NOMO-1 treated with dmso at 0.1 percent for 144 hours (cell line): Measurements from ENCODE around the gene DNASE1L1.

ENCODE experiments used
- DNase-seq: peaks from one replicate; lab custom pipeline; 2025; ENCODE audit not compliant: unreplicated experiment; lab: John Stamatoyannopoulos, UW

Gene DNASE1L1

DNA sequence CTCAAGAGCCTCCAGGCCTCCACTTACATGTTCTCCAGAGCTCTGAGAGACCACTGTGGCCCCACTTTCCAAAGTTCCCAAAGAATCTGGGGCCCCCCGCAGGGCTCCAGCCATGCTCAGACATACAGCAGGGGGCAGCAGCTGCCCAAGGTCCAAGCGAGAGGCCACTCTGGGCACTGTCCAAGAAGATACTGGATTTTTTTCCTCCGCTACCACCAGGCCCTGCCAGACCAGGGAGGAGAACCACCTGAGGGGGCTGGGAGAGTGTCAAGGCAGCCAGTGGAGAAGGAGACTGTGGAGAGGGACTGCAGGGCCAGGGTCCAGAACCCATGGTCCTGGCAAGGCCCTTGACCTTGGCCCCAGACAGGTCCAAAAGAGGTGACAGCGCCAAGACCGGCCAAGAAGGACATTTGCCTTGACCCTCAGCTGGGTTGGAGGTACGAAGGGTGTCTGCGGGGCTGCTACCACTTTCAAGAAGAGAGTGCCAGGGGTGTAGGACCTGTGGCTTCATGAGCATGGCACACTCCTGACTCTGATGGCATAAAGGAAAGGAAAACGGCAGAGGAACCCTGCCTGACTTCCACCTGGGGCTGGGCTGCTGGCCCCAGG is 24.7 kb downstream of the DNASE1L1 start:
- no peak for DNase-seq

DNA sequence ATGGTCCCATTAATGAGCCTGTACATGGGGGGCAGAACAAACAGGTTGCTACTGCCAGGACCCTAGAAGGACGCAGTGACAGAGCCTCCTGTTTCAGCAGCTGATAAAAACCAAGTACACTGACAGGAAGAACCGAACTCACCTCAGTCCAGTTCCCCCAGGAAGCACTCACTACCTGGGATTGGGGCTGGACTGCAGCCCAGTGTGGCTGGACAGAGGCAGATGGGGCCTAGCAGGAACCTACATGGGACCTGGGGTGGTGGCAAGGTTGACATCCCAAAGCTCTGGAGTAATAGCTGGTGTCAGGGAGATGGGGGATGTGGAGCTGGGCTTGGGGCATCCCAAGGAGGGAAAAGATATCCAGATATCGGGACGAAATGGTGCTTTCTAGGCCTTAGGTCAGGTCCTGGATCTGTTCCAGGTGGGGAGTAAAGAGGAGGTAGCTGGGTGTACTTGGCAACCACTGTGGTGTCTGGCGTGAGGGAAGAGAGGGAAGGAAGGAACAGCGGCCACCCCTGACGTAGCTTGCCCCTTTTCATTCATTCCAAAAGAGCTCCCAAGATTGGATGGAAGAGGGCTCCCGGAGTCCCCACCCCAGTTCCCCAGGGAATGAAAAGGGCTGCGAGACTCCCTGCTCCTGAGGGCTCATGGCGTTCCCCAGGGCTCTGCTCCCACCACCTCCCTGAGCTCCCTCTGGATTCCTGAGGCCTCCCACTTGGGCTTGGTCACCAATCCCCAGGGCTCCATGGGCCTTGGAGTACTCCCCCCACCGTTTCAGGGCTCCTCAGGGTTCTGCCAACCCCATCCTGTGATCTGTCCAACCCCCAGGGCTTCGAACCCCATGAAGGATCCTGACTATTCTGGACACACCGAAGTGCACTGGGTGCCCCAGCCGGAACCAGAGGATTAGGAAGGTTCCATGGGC is 25.4 kb downstream of the DNASE1L1 start:
- DNase-seq: no peak

DNA sequence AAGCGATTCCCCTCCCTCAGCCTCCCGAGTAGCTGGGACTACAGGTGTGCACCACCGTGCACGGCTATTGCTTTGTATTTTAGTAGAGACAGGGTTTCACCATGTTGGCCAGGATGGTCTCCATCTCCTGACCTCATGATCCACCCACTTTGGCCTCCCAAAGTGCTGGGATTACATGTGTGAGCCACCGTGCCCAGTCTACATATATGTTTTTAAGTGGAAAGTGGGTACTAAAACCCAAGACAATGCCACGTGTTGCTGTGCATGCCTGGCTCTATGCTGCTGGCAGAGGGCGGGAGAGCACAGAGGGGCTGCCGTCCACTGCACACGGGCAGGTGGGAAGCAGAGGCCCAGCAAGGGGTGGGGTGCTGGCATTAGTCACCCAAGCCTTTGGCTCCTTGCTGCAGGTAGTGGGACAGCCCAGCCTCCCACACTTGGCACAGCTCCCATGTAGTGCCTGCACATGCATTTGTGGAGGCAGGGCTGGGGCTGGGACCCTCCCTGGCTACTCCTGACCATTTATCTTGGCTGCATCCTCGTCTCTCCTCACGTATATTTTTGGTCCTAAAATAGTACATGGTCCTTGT is 26.5 kb downstream of the DNASE1L1 start:
- no peak for DNase-seq

GRCh38 chrX:154381271-154381670 is 27.8 kb downstream of the DNASE1L1 start:
- no peak for DNase-seq

DNA sequence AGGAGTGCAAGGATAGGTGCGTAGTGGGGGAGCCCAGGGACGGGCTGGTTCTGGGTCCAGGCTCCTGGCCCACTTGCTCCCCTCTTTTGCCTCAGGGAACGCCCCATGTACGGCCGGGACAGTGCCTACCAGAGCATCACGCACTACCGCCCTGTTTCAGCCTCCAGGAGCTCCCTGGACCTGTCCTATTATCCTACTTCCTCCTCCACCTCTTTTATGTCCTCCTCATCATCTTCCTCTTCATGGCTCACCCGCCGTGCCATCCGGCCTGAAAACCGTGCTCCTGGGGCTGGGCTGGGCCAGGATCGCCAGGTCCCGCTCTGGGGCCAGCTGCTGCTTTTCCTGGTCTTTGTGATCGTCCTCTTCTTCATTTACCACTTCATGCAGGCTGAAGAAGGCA is 28.3 kb downstream of the DNASE1L1 start:
- DNase-seq: no peak

GRCh38 chrX:154380153-154380552 is 28.9 kb downstream of the DNASE1L1 start:
- no peak for DNase-seq

GRCh38 chrX:154379569-154379951 is 29.5 kb downstream of the DNASE1L1 start:
- no peak for DNase-seq

GRCh38 chrX:154378799-154379568 is 30.1 kb downstream of the DNASE1L1 start, which contains the start of gene EMD:
Gene EMD (plus strand): TSS chrX:154379295. CDS start chrX:154379485, 190 bp downstream.
- DNase-seq: peak; percentile 98

DNA sequence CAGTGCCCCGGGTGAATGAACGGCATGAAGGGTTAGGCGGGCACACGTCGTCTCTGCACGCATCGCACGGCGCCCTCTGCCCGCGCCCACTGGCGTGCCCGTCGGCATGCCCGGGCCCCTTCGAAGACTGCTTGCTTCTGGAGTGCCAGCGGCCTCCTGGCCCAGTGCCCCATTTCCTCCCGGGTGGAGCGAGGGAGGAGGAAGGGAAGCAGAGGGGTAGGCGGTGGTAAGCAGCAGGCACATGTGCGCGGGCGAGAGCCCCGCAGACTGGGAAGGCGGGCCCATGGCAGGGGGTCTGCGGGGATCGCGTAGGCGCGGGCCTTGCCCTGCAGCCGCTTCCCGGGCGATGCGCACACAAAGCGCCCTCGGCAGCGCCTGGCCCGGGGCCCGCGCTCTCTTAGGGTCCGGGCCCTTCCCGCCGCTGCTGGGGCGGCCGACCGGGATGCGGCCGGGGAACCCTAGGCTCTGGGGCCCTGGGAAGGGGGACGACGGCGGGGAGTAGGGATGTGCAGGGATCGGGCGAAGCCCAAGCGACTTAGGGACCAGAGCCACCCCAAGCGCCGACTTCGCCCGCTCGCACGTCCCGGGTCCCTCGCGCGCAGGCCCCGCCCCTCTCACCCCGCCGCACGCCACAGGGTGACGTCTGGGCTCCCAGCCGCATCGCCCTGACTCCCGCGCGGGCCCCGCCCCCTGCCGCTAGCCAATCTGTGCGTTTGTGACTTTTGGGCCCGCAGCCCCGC is 30.8 kb downstream of the DNASE1L1 start:
- DNase-seq: no peak

GRCh38 chrX:154376774-154377173 is 32.3 kb downstream of the DNASE1L1 start:
- DNase-seq: no peak

DNA sequence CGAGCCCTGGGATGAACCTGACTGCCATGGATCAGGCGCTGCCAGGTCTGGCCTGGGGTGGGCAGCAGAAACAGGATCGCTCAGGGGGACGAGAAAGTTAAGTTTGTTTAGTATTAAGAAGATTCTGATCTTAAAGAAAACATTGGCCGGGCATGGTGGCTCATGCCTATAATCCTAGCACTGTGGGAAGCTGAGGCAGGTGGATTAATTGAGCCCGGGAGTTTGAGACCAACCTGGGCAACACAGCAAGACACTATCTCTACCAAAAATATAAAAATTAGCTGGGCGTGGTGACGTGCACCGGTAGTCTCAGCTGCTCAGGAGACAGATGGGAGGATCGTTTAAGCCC is 33.9 kb downstream of the DNASE1L1 start:
- no peak for DNase-seq

DNA sequence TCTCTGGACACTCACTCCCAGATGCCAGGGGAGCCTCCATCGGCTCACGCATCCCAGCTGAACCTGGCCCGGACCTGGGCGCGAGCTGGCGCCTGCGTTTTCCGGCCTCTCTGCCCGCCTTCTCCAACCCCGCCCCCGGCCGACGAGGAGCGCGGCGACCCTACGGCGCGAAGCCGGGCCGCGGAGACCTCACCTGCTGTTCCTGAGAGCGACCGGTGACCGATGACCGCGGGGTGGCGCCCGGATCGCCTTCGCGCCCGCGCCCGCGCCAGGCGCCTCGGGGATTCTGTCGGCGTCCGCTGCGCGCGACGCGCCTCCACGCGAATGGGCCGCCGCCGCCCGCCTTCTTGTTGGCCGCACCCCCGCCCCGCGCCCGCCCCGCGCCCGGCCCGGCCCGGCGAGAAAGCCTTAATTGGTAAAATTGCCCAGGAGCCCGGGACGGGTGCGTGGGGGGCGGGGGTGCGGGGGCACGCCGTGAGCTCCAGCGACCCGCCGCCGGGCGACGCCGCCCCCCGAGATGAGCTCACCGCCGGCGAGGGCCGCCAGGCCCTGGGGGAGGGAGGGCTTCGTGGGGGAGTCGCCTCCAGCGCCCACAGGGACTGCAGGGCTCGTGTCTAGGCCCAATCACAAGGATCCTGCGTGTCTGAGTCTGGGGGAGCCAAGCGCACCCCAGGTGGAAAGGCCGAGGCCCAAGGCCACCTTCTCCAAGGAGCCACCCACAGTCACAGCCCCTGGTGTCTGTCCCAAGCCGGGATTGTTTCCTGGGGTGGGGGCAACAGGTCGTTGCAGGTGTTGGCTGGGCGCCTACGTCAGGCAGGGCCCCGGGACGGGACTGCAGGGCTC is 34.5 kb downstream of the DNASE1L1 start, which contains the start of gene FLNA:
Gene FLNA (minus strand): TSS at position 322 of the 843 bp plus-strand sequence. CDS start 3,389 bp downstream, outside the sequence.
- no peak for DNase-seq

DNA sequence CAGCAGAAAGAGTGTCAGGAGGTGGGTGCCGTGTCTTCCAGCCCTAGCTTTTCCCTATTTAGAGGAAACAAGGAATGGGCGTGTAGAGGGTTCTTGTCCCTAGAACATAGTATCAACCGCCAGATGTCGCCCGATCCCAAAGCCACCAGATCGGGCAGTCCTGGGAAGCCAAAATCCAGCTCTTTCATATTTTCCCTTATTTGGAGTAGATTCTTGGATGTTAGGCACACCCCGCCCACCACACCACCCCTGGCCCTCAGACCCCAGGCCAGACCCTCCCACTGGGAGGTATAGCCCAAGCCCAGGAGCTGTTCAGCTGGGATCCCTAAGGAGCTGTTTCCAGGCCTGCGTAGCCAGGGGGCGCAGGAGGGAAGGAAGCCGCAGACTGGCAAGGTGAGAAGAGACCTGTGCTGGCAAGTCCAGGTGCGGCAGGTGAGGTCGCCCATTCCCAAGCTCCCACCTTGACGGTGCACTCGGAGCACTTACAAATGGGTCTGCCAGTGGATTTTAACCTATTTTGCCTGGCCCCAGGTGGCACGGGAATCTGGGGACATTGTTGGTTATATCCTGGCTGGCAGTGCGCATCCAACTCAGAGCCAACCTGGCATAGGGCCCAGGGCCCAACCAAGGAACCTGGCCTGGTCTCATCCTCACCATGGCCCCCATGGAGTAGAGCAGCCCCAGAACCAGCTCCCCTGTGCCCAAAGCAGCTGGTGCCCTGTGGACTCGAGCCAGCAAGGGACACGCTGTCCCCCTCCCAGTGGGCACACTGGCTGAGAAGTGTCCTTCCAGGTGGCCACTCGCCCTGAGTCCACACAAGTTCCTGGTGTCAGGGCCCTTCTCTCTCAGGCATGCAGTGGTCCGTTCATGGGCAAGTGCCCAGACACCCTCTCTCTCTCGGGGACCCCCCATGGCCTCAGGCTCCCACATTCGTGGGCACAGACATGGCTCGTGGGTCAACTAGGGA is 35.4 kb downstream of the DNASE1L1 start:
- no peak for DNase-seq

- no peak for DNase-seq
These were observed 36.4 kb downstream of the DNASE1L1 start for GRCh38 chrX:154372612-154373022.

DNA sequence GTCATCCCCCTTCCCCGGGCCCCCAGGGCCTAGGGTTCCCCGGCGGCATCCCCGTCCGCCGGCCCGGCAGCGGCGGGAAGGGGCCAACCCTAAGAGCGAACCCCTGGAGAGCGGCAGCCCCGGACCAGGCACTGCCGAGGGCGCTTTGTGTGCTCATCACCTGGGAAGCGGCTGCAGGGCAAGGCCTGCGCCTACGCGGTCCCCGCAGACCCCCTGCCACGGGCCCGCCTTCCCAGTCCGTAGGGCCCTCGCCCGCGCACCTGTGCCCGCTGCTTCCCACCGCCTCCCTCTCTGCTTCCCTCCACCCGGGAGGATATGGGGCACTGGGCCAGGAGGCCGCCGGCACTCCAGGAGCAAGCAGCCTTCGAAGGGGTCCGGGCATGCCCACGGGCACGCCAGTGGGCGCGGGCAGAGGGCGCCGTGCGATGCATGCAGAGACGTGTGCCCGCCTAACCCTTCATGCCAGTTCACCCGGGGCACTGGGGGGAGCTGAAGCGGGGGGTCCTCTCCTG is 37.2 kb downstream of the DNASE1L1 start:
- DNase-seq: no peak

GRCh38 chrX:154371017-154371788 is 37.9 kb downstream of the DNASE1L1 start:
- peak; percentile 81 for DNase-seq

DNA sequence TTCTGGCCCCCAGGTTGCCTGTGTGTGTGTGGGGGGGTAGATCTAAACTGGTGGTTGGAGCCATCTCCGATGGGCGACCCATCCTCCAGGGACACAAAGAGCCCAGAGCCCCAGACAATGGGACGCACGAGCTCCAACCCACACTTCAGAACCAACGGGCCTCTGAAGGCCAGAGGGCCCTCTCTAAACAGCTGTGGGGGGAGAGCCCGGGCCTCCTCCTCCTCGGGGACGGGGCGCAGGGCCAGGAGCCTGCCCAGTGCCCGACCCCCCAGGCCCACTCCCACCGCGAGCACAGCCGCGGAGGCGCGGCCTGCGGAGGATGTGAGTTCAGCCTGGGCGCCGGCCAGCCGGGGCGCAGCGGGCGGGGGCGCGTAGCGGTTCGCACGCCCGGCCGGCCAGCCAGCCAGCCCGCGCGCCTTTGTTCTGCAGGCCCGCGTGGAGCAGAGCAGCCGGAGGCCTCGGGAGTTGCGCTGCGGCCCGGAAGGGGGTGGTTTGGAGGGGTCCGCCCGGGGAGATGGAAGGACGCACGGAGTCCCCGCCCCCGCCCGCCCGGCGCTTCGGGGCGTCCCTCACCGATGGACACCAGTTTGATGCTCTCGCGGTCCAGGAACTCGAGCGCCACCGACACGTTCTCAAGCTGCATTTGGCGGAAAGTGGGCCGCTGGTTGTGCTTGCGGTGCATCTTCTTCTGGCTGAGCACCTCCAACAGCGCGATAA is 38.6 kb downstream of the DNASE1L1 start:
- no peak for DNase-seq
